Stimulated activated naive CD8-positive, alpha-beta T cell treated with anti-CD3 and anti-CD28 coated beads, Interleukin-15, Interleukin-2, amounts not matched to agents 100 U/mL and 50 U/mL, for 24 hours (primary cell): ENCODE data around the gene ANXA2R.

Source experiments
- ATAC-seq: fragments of 150-1000 bp; cut with Tn5 transposase; one replicate; pipeline ENCODE4 v1.10.0; 2021
- DNase-seq: peaks from one replicate; pipeline ENCODE4 v3.0.0; 2021

ANXA2R gene

GRCh38 chr5:43000111-43000840 lies 39.8 kb downstream of the ANXA2R start:
- DNase-seq (no peak), ATAC-seq (no peak)

DNA sequence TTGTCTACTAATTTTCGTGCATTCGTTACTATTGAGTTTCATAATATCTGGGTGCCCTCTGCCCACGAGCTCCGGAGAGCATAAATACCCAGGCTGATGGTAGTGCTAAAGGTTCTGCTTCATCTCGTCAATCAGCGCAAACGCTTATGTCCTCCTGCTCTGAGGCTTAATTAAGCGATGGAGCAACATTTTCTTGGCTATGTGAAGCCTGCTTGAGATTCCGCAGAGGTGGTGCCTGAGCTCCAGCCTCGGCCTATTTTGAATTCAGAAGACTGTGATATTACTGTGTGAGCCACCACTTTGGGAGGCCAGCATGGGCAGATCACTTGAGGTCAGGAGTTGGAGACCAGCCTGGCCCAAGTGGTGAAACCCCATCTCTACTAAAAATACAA lies 44.8 kb downstream of the ANXA2R start:
- ATAC-seq (no peak), DNase-seq (no peak)

GRCh38 chr5:42994555-42995359 lies 45.4 kb downstream of the ANXA2R start:
- ATAC-seq (peak; percentile 77), DNase-seq (peak; percentile 90)

GRCh38 chr5:42994246-42994554 lies 45.9 kb downstream of the ANXA2R start:
- DNase-seq, result no peak
- ATAC-seq, result no peak

DNA sequence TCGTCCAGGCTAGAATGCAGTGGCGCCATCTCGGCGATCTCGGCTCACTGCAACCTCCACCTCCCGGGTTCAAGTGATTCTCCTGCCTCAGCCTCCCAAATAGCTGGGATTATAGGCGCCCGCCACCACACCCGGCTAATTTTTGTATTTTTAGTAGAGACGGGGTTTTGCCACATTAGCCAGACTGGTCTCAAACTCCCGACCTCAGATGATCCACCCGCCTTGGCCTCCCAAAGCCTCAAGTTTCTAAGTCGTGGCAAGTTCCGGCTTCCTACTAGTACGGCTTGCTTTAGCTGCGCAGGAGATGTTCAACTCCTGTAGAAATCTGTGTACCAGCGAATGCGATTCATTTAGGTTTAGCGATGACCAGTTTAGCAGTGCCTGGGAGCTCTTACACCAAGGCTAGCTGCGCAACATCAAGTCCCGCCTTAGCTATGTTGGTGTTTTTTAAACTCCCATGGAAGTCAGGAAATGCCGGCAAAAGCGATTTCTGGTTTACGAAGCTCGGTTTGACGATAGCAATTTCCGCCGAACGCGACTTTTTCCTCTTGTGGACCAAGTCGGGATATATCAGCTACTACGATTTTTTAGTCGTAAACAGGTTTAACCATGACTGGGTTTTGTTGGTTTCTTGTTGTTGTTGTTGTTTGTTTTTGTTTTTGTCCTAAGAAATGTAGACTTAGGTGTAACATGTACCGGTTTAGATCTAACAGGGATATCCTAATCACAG lies 46.4 kb downstream of the ANXA2R start:
- ATAC-seq (peak; percentile 20), DNase-seq (peak; percentile 52)

- peak; percentile 35 for ATAC-seq
- peak; percentile 73 for DNase-seq
Measured at GRCh38 chr5:42992088-42992879, 47.8 kb downstream of the ANXA2R start.

DNA sequence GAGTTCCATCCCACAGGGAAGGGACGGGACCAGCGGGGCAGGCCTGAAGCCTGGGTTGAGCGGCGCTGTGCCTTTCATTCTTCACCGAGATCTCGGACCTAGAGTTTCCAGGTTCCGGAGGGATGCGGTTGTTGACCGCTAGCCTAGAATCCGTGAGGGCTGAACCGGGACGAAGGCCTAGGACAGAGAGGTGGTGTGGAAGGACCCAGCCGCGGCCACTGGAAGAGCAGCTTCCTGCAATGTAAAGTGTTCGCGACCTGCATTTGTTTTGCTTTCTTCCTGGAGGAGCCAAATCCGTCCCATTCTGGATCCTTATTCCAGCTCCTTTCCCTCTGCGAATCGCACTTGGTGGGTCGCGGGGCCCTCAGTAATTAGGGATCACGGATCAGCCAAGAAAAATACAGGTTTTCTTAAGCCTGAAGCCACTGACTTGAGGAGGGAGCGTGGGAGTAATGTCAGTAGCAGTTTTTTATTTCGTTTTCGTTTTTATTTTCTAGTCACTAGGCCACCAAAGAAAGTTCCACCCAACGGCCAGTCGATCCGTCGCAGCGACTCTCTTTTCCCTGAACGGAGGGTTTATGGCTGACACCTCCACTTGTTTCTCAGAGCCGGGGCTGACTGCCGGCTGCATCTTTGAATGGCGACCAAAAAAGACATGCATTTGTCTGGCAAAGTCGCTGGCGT lies 48.6 kb downstream of the ANXA2R start:
- ATAC-seq (peak; percentile 9), DNase-seq (no peak)

DNA sequence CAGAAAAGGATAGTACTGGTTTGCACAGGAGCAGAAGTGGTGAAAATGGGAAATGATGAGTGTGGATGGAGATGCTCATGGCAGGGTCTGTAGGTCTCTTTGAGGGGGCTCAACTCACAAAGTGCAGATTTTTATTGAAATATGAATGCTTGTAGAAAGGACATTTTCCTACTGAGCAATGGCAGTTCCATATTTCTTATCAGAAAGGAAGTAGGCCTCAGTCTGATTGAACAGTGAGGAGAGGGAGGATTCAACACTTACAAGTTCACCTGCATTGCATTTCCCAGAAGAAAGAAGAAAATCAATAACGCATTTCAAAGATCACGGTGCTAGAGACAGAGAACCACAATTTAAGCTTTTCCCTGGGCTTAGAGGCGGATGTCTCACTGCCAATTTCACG lies 49.2 kb downstream of the ANXA2R start:
- ATAC-seq (no peak), DNase-seq (no peak)
